Neural progenitor cell (in vitro differentiated cells): ENCODE data around the gene PFN1. TPM values are rescaled to one million over a fixed set of nuclear protein-coding genes. Genes with fewer than 3 reads are reported as not detected.

Experiments
- DNase-seq: peaks from one replicate; pipeline ENCODE4 v3.0.0-alpha.2; 2016; ENCODE audit warnings: low spot score
- H2AFZ ChIP-seq: fragments of 200-600 bp; sonication (generic); replicated peaks from 2 replicates; pipeline ENCODE4 v1.6.1; 2016; ENCODE audit warnings: antibody characterized with exemption
- H3F3A ChIP-seq: fragments of 200-600 bp; sonication (generic); 2 replicates; pipeline ENCODE4 v1.6.1; 2016; ENCODE audit warnings: antibody characterized with exemption, low read depth
- H3K27ac ChIP-seq: fragments of 200-600 bp; sonication (generic); 2 replicates; pipeline ENCODE4 v1.5.1; 2016; ENCODE audit warnings: mild to moderate bottlenecking
- H3K27me3 ChIP-seq: fragments of 200-600 bp; sonication (generic); 2 replicates; pipeline ENCODE4 v1.6.1; 2016; ENCODE audit warnings: mild to moderate bottlenecking, moderate library complexity
- H3K36me3 ChIP-seq: fragments of 200-600 bp; sonication (generic); 2 replicates; pipeline ENCODE4 v1.5.1; 2016
- H3K4me1 ChIP-seq: fragments of 200-600 bp; sonication (generic); 2 replicates; pipeline ENCODE4 v1.6.1; 2016; ENCODE audit warnings: mixed run types
- H3K4me2 ChIP-seq: fragments of 200-600 bp; sonication (generic); 2 replicates; pipeline ENCODE4 v1.6.1; 2016
- H3K4me3 ChIP-seq: fragments of 200-600 bp; sonication (generic); 2 replicates; pipeline ENCODE4 v1.5.1; 2016
- H3K79me2 ChIP-seq: fragments of 200-600 bp; sonication (generic); 2 replicates; pipeline ENCODE4 v1.6.1; 2016; ENCODE audit warnings: low read depth
- H3K9ac ChIP-seq: fragments of 200-600 bp; sonication (generic); 2 replicates; pipeline ENCODE4 v1.6.1; 2016
- H3K9me3 ChIP-seq: fragments of 200-600 bp; sonication (generic); 2 replicates; pipeline ENCODE4 v1.5.1; 2016; ENCODE audit warnings: low read depth
- H4K20me1 ChIP-seq: fragments of 200-600 bp; sonication (generic); 2 replicates; pipeline ENCODE4 v1.6.1; 2016; ENCODE audit warnings: low read depth
- H3K27ac Mint-ChIP-seq: 3 replicates; pipeline ENCODE4 v1.8.0; 2021; ENCODE audit warnings: mixed read lengths
- H3K27me3 Mint-ChIP-seq: 2 replicates; pipeline ENCODE4 v1.8.0; 2022; ENCODE audit warnings: low read depth, mild to moderate bottlenecking, inconsistent platforms, moderate library complexity, mixed read lengths; ENCODE audit not compliant: insufficient read depth
- H3K36me3 Mint-ChIP-seq: 3 replicates; pipeline ENCODE4 v1.8.0; 2021; ENCODE audit warnings: mixed read lengths
- H3K4me1 Mint-ChIP-seq: 3 replicates; pipeline ENCODE4 v1.8.0; 2021; ENCODE audit warnings: mixed read lengths
- H3K4me3 Mint-ChIP-seq: 3 replicates; pipeline ENCODE4 v1.8.0; 2021; ENCODE audit warnings: mild to moderate bottlenecking, moderate library complexity, mixed read lengths
- H3K9me3 Mint-ChIP-seq: 3 replicates; pipeline ENCODE4 v1.8.0; 2020; ENCODE audit warnings: mixed read lengths
- EZH2 ChIP-seq: fragments of 200-600 bp; sonication (generic); IDR thresholded peaks from 2 replicates; pipeline ENCODE4 v1.6.1; 2017; ENCODE audit warnings: antibody characterized with exemption, mild to moderate bottlenecking, moderate library complexity
- EZH2phosphoT487 ChIP-seq: fragments of 200-600 bp; sonication (generic); IDR thresholded peaks from 2 replicates; pipeline ENCODE4 v1.6.1; 2017; ENCODE audit warnings: antibody characterized with exemption
- total RNA-seq: library from RNA; depleted of rRNA; stranded (reverse); fragments of >200 nt; gene quantifications from 2 replicates; pipeline ENCODE4 v1.2.3, GENCODE V29; 2015; ENCODE audit warnings: low replicate concordance
- TF ChIP-seq, protein P1 (sequence below): fragments of 200-600 bp; sonication (generic); IDR thresholded peaks from 2 replicates; pipeline ENCODE4 v1.5.1; 2017; ENCODE audit warnings: antibody characterized with exemption, mild to moderate bottlenecking

PFN1 gene
- total RNA-seq, 1 donor from 2014 or later: 203 TPM

DNA sequence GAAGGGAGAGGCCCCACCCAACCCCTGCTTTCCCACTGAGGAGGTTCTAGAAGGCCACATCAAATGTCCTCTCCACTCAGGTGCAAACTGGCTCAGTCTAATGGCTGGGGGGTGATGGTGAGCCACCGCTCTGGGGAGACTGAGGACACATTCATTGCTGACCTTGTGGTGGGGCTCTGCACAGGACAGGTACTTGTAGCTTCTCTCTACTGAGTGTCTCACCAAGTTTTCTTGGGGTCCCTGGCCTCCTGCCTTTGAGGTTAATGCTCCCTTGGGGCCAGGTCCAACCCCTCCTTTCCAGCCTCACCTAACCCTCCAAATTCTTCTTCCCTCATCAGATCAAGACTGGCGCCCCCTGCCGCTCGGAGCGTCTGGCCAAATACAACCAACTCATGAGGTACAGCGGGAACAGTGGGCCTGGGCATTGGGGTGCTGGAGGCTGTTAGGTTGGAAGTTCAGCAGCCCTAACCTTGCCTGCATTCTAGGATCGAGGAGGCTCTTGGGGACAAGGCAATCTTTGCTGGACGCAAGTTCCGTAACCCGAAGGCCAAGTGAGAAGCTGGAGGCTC lies 8.2 kb upstream of the PFN1 start:
- no peaks in the 10 kb centered on the region for H3K27me3 ChIP-seq
- TF ChIP-seq, protein P1, sequence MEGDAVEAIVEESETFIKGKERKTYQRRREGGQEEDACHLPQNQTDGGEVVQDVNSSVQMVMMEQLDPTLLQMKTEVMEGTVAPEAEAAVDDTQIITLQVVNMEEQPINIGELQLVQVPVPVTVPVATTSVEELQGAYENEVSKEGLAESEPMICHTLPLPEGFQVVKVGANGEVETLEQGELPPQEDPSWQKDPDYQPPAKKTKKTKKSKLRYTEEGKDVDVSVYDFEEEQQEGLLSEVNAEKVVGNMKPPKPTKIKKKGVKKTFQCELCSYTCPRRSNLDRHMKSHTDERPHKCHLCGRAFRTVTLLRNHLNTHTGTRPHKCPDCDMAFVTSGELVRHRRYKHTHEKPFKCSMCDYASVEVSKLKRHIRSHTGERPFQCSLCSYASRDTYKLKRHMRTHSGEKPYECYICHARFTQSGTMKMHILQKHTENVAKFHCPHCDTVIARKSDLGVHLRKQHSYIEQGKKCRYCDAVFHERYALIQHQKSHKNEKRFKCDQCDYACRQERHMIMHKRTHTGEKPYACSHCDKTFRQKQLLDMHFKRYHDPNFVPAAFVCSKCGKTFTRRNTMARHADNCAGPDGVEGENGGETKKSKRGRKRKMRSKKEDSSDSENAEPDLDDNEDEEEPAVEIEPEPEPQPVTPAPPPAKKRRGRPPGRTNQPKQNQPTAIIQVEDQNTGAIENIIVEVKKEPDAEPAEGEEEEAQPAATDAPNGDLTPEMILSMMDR: peak; percentile 56
- no peak for TF ChIP-seq EZH2phosphoT487
- H3K79me2 ChIP-seq: peaks cover under 1% of the 10 kb centered on the region
- Mint-ChIP-seq H3K36me3 (peaks cover 27% of the 10 kb centered on the region), H3K4me3 (no peak overlapping the region), H3K4me1 (peaks cover 18% of the 10 kb centered on the region), H3K27ac (peak overlapping the region; percentile 78), H3K9me3 (no peaks in the 10 kb centered on the region), H3K27me3 (peaks cover 6% of the 10 kb centered on the region)
- peaks cover 12% of the 10 kb centered on the region for H3K4me1 ChIP-seq
- H4K20me1 ChIP-seq: no peaks in the 10 kb centered on the region
- no peaks in the 10 kb centered on the region for H3K9me3 ChIP-seq
- H3K9ac ChIP-seq: no peak overlapping the region
- no peak overlapping the region for H3K4me3 ChIP-seq
- H2AFZ ChIP-seq: no peak overlapping the region
- H3K27ac ChIP-seq: no peak overlapping the region
- peaks cover 19% of the 10 kb centered on the region for H3F3A ChIP-seq
- no peaks in the 10 kb centered on the region for H3K36me3 ChIP-seq
- H3K4me2 ChIP-seq: no peak overlapping the region
- peak; percentile 52 for DNase-seq

DNA sequence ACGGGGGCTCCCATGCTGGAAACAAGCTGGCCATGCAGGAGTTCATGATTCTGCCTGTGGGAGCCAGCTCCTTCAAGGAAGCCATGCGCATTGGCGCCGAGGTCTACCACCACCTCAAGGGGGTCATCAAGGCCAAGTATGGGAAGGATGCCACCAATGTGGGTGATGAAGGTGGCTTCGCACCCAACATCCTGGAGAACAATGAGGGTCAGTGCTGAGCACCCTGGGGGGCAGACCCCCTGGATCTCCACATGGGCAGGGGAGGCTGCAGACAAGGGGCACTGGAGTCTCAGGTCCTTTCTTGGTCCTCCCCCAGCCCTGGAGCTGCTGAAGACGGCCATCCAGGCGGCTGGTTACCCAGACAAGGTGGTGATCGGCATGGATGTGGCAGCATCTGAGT lies 6.8 kb upstream of the PFN1 start:
- H3K27me3 ChIP-seq: no peaks in the 10 kb centered on the region
- DNase-seq: no peak
- Mint-ChIP-seq H3K9me3 (no peaks in the 10 kb centered on the region), H3K4me1 (peaks cover 27% of the 10 kb centered on the region), H3K36me3 (peaks cover 21% of the 10 kb centered on the region), H3K4me3 (no peak overlapping the region), H3K27ac (no peak overlapping the region), H3K27me3 (peaks cover 9% of the 10 kb centered on the region)
- H3K27ac ChIP-seq: no peak overlapping the region
- H3K9me3 ChIP-seq: no peaks in the 10 kb centered on the region
- H3K36me3 ChIP-seq: no peaks in the 10 kb centered on the region
- no peak overlapping the region for H3K4me2 ChIP-seq
- peaks cover 4% of the 10 kb centered on the region for H3K79me2 ChIP-seq
- H3K9ac ChIP-seq: no peak overlapping the region
- peaks cover 27% of the 10 kb centered on the region for H3F3A ChIP-seq
- H3K4me3 ChIP-seq: no peak overlapping the region
- no peaks in the 10 kb centered on the region for H4K20me1 ChIP-seq
- TF ChIP-seq EZH2 (no peak), EZH2phosphoT487 (no peak)
- TF ChIP-seq, protein P1: no peak
- H3K4me1 ChIP-seq: peaks cover 13% of the 10 kb centered on the region
- H2AFZ ChIP-seq: no peak overlapping the region

DNA sequence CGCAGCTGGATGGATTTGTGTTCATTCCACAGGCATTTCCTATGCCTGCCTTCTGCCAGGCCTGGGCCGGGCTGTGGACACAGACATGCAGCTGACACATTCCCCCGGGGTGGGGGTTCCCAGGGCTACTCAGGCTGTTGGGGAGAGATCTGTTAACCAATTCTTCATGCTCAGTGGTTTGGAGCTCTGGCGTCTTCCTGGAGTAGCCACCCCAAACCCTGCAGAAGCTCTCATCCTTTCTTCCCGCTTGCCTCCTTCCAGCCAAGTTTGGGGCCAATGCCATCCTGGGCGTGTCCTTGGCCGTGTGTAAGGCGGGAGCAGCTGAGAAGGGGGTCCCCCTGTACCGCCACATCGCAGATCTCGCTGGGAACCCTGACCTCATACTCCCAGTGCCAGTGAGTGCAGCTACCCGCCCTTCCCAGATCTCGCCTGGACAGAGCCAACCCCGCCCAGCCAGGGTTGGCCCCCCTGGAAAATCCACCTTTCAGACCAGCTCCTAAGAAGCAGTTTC lies 5.2 kb upstream of the PFN1 start:
- Histone ChIP-seq H3K36me3 (no peaks in the 10 kb centered on the region), H4K20me1 (no peaks in the 10 kb centered on the region), H3K4me1 (peaks cover 13% of the 10 kb centered on the region), H3K4me2 (no peak overlapping the region), H3K27me3 (no peaks in the 10 kb centered on the region), H3K9ac (no peak overlapping the region), H3K79me2 (peaks cover 5% of the 10 kb centered on the region), H3K4me3 (no peak overlapping the region), H3F3A (peaks cover 43% of the 10 kb centered on the region), H2AFZ (no peak overlapping the region), H3K9me3 (no peaks in the 10 kb centered on the region), H3K27ac (no peak overlapping the region)
- DNase-seq: no peak
- Mint-ChIP-seq H3K9me3 (no peaks in the 10 kb centered on the region), H3K27ac (peak overlapping the region; percentile 1), H3K4me3 (peak overlapping the region; percentile 27), H3K4me1 (peaks cover 27% of the 10 kb centered on the region), H3K27me3 (peaks cover 9% of the 10 kb centered on the region), H3K36me3 (peaks cover 13% of the 10 kb centered on the region)
- TF ChIP-seq EZH2 (no peak), EZH2phosphoT487 (no peak)
- TF ChIP-seq, protein P1: no peak
